Stimulated activated naive CD8-positive, alpha-beta T cell treated with anti-CD3 and anti-CD28 coated beads, Interleukin-15, amount 100 ng/mL, for 72 hours (primary cell): ENCODE results near the gene PHLDB1.

Source experiments
- ATAC-seq: fragments of 150-1000 bp; cut with Tn5 transposase; 2 replicates; pipeline ENCODE4 v1.10.0; 2021; ENCODE audit warnings: mild to moderate bottlenecking, moderate library complexity
- DNase-seq, 2 donors: peaks; one replicate each; pipeline ENCODE4 v3.0.0; 2021 to 2022
- H3K27ac Mint-ChIP-seq, 2 donors: one replicate each; pipeline ENCODE4 v1.8.0; 2022; ENCODE audit warnings: mild to moderate bottlenecking in 2 of 2, mixed read lengths in 2 of 2, moderate library complexity in 2 of 2
- H3K27me3 Mint-ChIP-seq: one replicate; pipeline ENCODE4 v1.8.0; 2022; ENCODE audit warnings: mixed read lengths
- H3K4me1 Mint-ChIP-seq: one replicate; pipeline ENCODE4 v1.8.0; 2022; ENCODE audit warnings: mild to moderate bottlenecking, mixed read lengths
- H3K4me3 Mint-ChIP-seq, 2 donors: one replicate each; pipeline ENCODE4 v1.8.0; 2022; ENCODE audit warnings: mild to moderate bottlenecking in 2 of 2, mixed read lengths in 2 of 2, moderate library complexity in 1 of 2
- H3K9me3 Mint-ChIP-seq, 2 donors: one replicate each; pipeline ENCODE4 v1.8.0; 2022; ENCODE audit warnings: mixed read lengths in 2 of 2

The PHLDB1 gene

GRCh38 chr11:118638726-118639125, 31.3 kb downstream of the PHLDB1 start:
- DNase-seq (no peak), ATAC-seq (no peak)
- Mint-ChIP-seq H3K27me3 (no peaks in the 10 kb centered on the region), H3K4me3 (no peak overlapping the region), H3K9me3 (no peaks in the 10 kb centered on the region), H3K27ac (no peak overlapping the region), H3K4me1 (peaks cover 8% of the 10 kb centered on the region)

- H3K4me3 Mint-ChIP-seq, result no peak overlapping the region
- no peak overlapping the region for H3K27ac Mint-ChIP-seq
- DNase-seq, result no peak
- ATAC-seq, result no peak
- H3K4me1 Mint-ChIP-seq, result no peaks in the 10 kb centered on the region
- no peaks in the 10 kb centered on the region for H3K27me3 Mint-ChIP-seq
- no peaks in the 10 kb centered on the region for H3K9me3 Mint-ChIP-seq
Observed at GRCh38 chr11:118639899-118640298, 32.5 kb downstream of the PHLDB1 start.

GRCh38 chr11:118640332-118641154, 33.1 kb downstream of the PHLDB1 start:
- H3K27ac Mint-ChIP-seq, result no peak overlapping the region
- ATAC-seq (no peak), DNase-seq (no peak)
- no peak overlapping the region for H3K4me3 Mint-ChIP-seq
- no peaks in the 10 kb centered on the region for H3K4me1 Mint-ChIP-seq
- H3K27me3 Mint-ChIP-seq, result no peaks in the 10 kb centered on the region
- H3K9me3 Mint-ChIP-seq, result no peaks in the 10 kb centered on the region

- no peak for ATAC-seq
Observed at GRCh38 chr11:118641397-118642019, 34.1 kb downstream of the PHLDB1 start.

DNA sequence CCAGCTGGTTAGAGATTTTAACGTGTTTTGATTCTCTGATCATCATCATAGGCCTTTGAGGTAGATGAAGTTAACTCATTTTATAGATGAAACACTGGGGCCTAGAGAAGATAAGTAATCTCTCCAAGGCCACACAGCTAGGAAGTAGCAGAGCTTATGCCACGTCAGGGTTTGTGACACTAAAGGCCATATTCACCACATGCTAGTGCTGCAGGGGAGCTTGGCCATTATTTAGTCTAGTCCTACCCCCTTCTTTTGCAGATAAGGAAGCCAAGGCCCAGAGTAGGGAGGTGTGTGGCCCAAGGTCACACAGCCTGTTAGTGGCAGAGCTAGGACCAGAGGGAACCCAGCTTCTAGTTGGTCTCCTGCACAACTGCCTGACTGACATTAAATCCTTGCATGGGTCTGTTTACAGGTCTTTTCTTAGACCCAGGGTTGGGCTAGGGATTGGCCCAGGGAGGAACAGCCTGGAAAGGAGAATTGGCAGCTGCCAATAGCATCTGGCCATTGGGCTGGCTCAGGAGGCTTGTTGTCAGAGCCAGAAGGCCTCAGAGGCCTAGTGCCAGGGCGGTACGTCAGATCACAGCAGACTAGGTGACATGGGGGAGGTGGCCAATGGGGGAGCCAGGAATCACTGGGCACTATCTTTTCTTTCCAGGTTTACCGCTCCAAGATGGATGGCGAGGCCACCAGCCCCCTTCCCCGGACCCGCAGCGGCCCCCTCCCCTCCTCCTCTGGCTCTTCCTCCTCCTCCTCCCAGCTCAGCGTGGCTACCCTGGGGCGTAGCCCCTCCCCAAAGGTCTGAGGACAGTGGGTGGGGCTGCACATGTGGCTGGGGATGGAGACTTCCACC, 36.0 kb downstream of the PHLDB1 start:
- H3K4me1 Mint-ChIP-seq, result no peaks in the 10 kb centered on the region

More at GRCh38 chr11:118641397-118642019, 34.1 kb downstream of the PHLDB1 start:
- Mint-ChIP-seq H3K27ac (no peak overlapping the region), H3K4me1 (no peaks in the 10 kb centered on the region), H3K4me3 (no peak overlapping the region), H3K9me3 (no peaks in the 10 kb centered on the region), H3K27me3 (no peaks in the 10 kb centered on the region)
- DNase-seq, result no peak

DNA sequence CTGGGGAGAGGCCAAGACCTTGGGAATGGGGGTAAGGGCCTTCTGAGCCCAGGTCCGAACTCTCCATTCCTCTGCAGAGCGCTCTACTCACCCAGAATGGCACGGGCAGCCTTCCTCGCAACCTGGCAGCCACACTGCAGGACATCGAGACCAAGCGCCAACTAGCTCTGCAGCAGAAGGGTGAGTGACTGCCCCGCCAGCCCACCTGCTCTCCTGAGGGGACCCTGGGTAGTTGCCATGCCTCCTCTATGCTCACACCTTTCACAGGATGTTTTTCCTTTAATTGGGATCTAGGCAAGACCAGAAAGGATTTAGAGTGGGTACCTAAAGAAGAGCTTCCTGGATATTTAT, 36.6 kb downstream of the PHLDB1 start:
- Mint-ChIP-seq H3K9me3 (no peaks in the 10 kb centered on the region), H3K4me1 (no peaks in the 10 kb centered on the region), H3K27me3 (no peaks in the 10 kb centered on the region), H3K4me3 (no peak overlapping the region), H3K27ac (no peak overlapping the region)
- ATAC-seq (no peak), DNase-seq (no peak)

More for the DNA sequence above, 36.0 kb downstream of the PHLDB1 start:
- DNase-seq (no peak), ATAC-seq (no peak)
- Mint-ChIP-seq H3K4me3 (no peak overlapping the region), H3K27me3 (no peaks in the 10 kb centered on the region), H3K9me3 (no peaks in the 10 kb centered on the region), H3K27ac (peak overlapping the region in 1 of 2 donors; percentile 37)

DNA sequence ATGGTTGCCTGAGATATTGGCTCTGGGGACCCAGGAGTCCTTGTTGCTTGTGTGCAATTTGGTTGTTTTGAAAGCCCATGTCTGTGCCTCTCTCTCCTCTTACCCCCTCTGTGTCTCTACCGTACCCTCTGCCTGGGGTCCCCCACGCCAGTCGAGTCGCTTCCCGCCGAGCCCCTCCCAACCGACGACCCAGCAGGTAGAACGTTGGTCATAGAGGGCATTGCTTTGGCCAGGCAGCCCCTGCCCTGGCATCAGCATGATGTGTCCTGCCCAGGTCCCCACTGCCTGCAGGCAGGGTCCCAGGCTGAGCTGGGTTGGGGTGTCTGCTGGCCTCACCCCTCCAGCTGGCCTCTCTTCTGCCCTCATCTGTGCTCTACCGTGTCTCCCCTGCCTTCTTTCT, 37.1 kb downstream of the PHLDB1 start:
- H3K27ac Mint-ChIP-seq, result peak overlapping the region in 1 of 2 donors; percentile 37
- H3K27me3 Mint-ChIP-seq, result no peaks in the 10 kb centered on the region
- ATAC-seq, result no peak
- no peak for DNase-seq
- no peak overlapping the region for H3K4me3 Mint-ChIP-seq
- no peaks in the 10 kb centered on the region for H3K4me1 Mint-ChIP-seq
- no peaks in the 10 kb centered on the region for H3K9me3 Mint-ChIP-seq

- no peak for DNase-seq
- Mint-ChIP-seq H3K27ac (peak overlapping the region in 1 of 2 donors; percentile 9), H3K4me1 (no peaks in the 10 kb centered on the region), H3K4me3 (no peak overlapping the region), H3K9me3 (no peaks in the 10 kb centered on the region), H3K27me3 (no peaks in the 10 kb centered on the region)
- ATAC-seq, result no peak
Observed at GRCh38 chr11:118645066-118645715, 37.8 kb downstream of the PHLDB1 start.

- H3K4me1 Mint-ChIP-seq, result no peaks in the 10 kb centered on the region
- no peak overlapping the region for H3K27ac Mint-ChIP-seq
- no peak overlapping the region for H3K4me3 Mint-ChIP-seq
- DNase-seq (no peak), ATAC-seq (no peak)
- H3K9me3 Mint-ChIP-seq, result no peaks in the 10 kb centered on the region
- no peaks in the 10 kb centered on the region for H3K27me3 Mint-ChIP-seq
Observed at GRCh38 chr11:118646393-118646792, 39.0 kb downstream of the PHLDB1 start.

GRCh38 chr11:118648291-118648690, 40.9 kb downstream of the PHLDB1 start:
- H3K27me3 Mint-ChIP-seq, result no peaks in the 10 kb centered on the region
- ATAC-seq (no peak), DNase-seq (no peak)
- no peak overlapping the region for H3K4me3 Mint-ChIP-seq
- H3K9me3 Mint-ChIP-seq, result no peaks in the 10 kb centered on the region
- H3K4me1 Mint-ChIP-seq, result peaks cover 8% of the 10 kb centered on the region
- H3K27ac Mint-ChIP-seq, result no peak overlapping the region

GRCh38 chr11:118649941-118650340, 42.5 kb downstream of the PHLDB1 start:
- no peak for ATAC-seq
- no peak overlapping the region for H3K4me3 Mint-ChIP-seq
- H3K27ac Mint-ChIP-seq, result no peak overlapping the region
- no peak for DNase-seq
- no peaks in the 10 kb centered on the region for H3K9me3 Mint-ChIP-seq
- peaks cover 8% of the 10 kb centered on the region for H3K4me1 Mint-ChIP-seq
- H3K27me3 Mint-ChIP-seq, result no peaks in the 10 kb centered on the region

DNA sequence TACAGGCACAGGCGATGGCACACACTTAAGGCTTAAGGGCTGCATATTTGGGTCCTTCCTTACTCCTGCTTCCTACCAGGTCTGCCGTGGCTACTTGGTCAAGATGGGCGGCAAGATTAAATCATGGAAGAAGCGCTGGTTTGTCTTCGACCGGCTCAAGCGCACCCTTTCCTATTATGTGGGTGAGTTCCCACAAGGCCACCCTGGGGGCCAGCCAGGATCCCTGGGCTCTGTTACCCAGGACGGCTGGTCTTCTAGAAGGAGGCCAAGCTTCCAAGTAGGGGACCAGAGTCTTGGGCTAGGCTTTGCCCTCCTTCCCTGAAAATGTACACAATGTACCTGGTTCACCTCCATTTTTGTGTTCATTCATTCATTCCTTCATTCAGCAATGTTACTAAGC, 43.0 kb downstream of the PHLDB1 start:
- H3K4me1 Mint-ChIP-seq, result peaks cover 8% of the 10 kb centered on the region
- no peak overlapping the region for H3K4me3 Mint-ChIP-seq
- H3K27me3 Mint-ChIP-seq, result no peaks in the 10 kb centered on the region
- H3K9me3 Mint-ChIP-seq, result no peaks in the 10 kb centered on the region
- ATAC-seq, result no peak
- H3K27ac Mint-ChIP-seq, result no peak overlapping the region
- no peak for DNase-seq

DNA sequence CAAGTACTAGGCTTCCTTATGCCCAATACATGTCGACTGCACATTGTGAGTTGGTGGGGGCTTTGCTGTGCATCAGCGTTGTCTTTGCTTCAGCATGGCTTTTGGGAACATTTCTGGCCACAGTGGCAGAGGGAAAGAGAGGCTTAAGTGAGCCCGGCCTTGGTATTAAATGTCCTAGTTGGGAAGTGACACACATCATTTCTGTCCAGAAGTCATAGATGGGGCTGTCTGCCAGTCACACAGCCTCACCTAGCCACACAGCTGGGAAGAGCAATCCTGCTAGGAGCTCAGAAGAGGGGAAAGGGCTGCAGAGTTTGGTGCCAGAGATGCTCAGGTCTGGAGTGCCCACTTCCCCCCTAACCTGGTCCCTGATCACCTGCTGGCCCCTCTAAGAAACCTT, 44.4 kb downstream of the PHLDB1 start:
- DNase-seq, result no peak
- Mint-ChIP-seq H3K27me3 (no peaks in the 10 kb centered on the region), H3K27ac (peak overlapping the region in 1 of 2 donors; percentile 28), H3K4me1 (peaks cover 8% of the 10 kb centered on the region), H3K9me3 (no peaks in the 10 kb centered on the region), H3K4me3 (no peak overlapping the region)
- ATAC-seq, result no peak

DNA sequence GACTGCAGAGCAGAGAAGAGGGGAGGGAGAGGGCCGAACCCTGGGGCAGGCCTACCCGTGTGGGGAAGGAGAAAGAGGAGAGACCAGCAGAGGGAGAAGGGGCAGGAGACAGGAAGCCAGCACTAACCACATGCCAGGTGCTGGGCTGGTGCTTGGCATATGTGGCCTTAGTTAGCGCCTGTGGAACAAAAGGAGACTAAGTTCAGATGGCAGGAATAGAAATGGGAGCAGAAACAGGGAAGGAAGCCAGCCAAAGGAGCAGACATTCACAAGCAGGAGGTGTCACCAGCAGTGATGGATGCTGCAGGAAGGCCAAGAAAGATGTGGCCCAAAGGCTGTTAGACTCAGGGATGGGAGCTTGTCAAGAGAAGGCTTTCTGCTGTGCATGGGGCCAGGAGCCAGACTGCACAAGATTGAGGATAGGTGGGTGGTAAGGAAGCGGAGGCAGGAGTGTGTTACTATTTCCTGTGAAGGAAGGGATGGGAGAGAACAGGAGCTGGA, 45.3 kb downstream of the PHLDB1 start:
- Mint-ChIP-seq H3K27me3 (no peaks in the 10 kb centered on the region), H3K4me1 (peaks cover 8% of the 10 kb centered on the region), H3K27ac (peak overlapping the region in 1 of 2 donors; percentile 35), H3K4me3 (no peak overlapping the region), H3K9me3 (no peaks in the 10 kb centered on the region)
- ATAC-seq (no peak), DNase-seq (no peak)

DNA sequence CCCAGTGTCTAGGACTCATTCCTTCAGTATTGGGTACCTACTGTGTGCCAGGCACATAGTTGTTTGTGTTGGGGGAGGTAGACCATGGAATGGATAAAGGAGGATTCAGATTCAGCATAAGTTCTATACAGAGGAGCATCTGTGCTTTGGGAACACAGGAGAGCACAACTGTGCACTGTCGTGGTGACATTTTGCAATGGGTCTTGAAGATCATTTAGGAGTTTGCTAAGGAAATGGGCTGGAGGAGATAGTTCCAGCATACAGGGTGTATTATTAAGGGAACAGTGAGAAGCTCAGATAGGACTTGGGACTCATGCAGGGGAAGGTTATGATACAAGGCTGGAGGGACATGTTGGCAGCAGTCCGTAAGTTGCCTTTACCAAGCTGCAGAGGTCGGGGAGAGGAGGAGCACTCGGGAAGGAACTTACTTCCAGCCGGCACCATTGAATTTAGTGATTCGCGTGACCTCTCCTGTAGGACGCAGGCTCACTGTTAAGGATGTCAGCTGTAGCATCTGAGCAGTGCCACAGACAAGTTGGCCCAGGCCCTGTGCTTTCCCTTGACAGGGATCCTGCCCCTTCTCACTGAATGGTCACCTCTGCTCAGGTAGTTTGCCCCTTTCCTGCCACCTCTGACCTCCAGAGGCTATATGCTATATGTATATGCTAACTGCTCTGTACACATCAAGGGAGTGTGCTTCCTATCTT, 46.4 kb downstream of the PHLDB1 start:
- H3K9me3 Mint-ChIP-seq, result no peaks in the 10 kb centered on the region
- H3K4me3 Mint-ChIP-seq, result no peak overlapping the region
- no peak overlapping the region for H3K27ac Mint-ChIP-seq
- H3K4me1 Mint-ChIP-seq, result peaks cover 9% of the 10 kb centered on the region
- no peaks in the 10 kb centered on the region for H3K27me3 Mint-ChIP-seq
- ATAC-seq (no peak), DNase-seq (no peak)
